ENCODE data around the gene DDX20.

The DDX20 gene

GRCh38 chr1:111717450-111717849 lies 38.3 kb upstream of the DDX20 start:
- Histone ChIP-seq H3K27ac (no peak overlapping the region), H3K36me3 (replicated peaks) (no peaks in the 10 kb centered on the region), H3K4me3 (ENCODE audit: low read depth, low read length) (no peak overlapping the region), H3K27me3 (replicated peaks) (no peaks in the 10 kb centered on the region)
- in situ Hi-C loops (cut with HindIII; ENCODE audit: low pct_ligation_motif_present, low sequenced_read_pairs) = no loop called here
- TF ChIP-seq CTCF (IDR thresholded peaks at IDR 0.05; ENCODE audit: low read depth, low read length, missing control alignments) = no peak
- DNase-seq = no peak

GRCh38 chr1:111719135-111719534 lies 36.6 kb upstream of the DDX20 start:
- in situ Hi-C loops (cut with HindIII; ENCODE audit: low pct_ligation_motif_present, low sequenced_read_pairs) = no loop called here
- Histone ChIP-seq H3K4me3 (ENCODE audit: low read depth, low read length) (no peak overlapping the region), H3K36me3 (replicated peaks) (no peaks in the 10 kb centered on the region), H3K27ac (no peak overlapping the region), H3K27me3 (replicated peaks) (no peaks in the 10 kb centered on the region)
- TF ChIP-seq CTCF (IDR thresholded peaks at IDR 0.05; ENCODE audit: low read depth, low read length, missing control alignments) = no peak
- DNase-seq = no peak

- in situ Hi-C loops (cut with HindIII; ENCODE audit: low pct_ligation_motif_present, low sequenced_read_pairs) = no loop called here
- H3K27me3 ChIP-seq (replicated peaks) = no peaks in the 10 kb centered on the region
- no peak overlapping the region for H3K4me3 ChIP-seq (ENCODE audit: low read depth, low read length)
- DNase-seq = no peak
- H3K27ac ChIP-seq = no peak overlapping the region
- TF ChIP-seq CTCF (IDR thresholded peaks at IDR 0.05; ENCODE audit: low read depth, low read length, missing control alignments) = no peak
- H3K36me3 ChIP-seq (replicated peaks) = no peaks in the 10 kb centered on the region
Observed at GRCh38 chr1:111719674-111720132, 36.0 kb upstream of the DDX20 start.

GRCh38 chr1:111720274-111720976 lies 35.3 kb upstream of the DDX20 start:
- Histone ChIP-seq H3K4me3 (ENCODE audit: low read depth, low read length) (no peak overlapping the region), H3K27ac (no peak overlapping the region), H3K36me3 (replicated peaks) (no peaks in the 10 kb centered on the region), H3K27me3 (replicated peaks) (no peaks in the 10 kb centered on the region)
- no peak for TF ChIP-seq CTCF (IDR thresholded peaks at IDR 0.05; ENCODE audit: low read depth, low read length, missing control alignments)
- in situ Hi-C loops (cut with HindIII; ENCODE audit: low pct_ligation_motif_present, low sequenced_read_pairs) = no loop called here
- no peak for DNase-seq

- Histone ChIP-seq H3K36me3 (replicated peaks) (no peaks in the 10 kb centered on the region), H3K27me3 (replicated peaks) (no peaks in the 10 kb centered on the region), H3K27ac (no peak overlapping the region), H3K4me3 (ENCODE audit: low read depth, low read length) (no peak overlapping the region)
- in situ Hi-C loops (cut with HindIII; ENCODE audit: low pct_ligation_motif_present, low sequenced_read_pairs) = no loop called here
- TF ChIP-seq CTCF (IDR thresholded peaks at IDR 0.05; ENCODE audit: low read depth, low read length, missing control alignments) = no peak
- no peak for DNase-seq
Observed at GRCh38 chr1:111720977-111721786, 34.5 kb upstream of the DDX20 start.
